ENCODE results near the gene DTX3L. TPM values are rescaled to one million over a fixed set of nuclear protein-coding genes. Genes with fewer than 3 reads are reported as not detected.

The DTX3L gene
- total RNA-seq, 6 donors from 2014 or later: 24.3 to 66.4 (median 51.8) TPM

GRCh38 chr3:122594025-122594424 is 29.9 kb downstream of the DTX3L start:
- ATAC-seq (ENCODE audit: low FRiP score in 2 of 2) (no peak), DNase-seq (no peak)
- Histone ChIP-seq H3K4me1 (no peaks in the 10 kb centered on the region), H3K27me3 (no peaks in the 10 kb centered on the region), H3K36me3 (no peaks in the 10 kb centered on the region), H3K9me3 (no peaks in the 10 kb centered on the region), H3K27ac (no peak overlapping the region), H3K4me3 (no peak overlapping the region)
- TF ChIP-seq EP300 (IDR thresholded peaks at IDR 0.05) (no peak), CTCF (IDR thresholded peaks at IDR 0.05) (no peak), POLR2AphosphoS5 (IDR thresholded peaks at IDR 0.05) (no peak), POLR2A (IDR thresholded peaks at IDR 0.05) (no peak)

- no peaks in the 10 kb centered on the region for H3K27me3 ChIP-seq
- no peak for DNase-seq
- no peak for TF ChIP-seq POLR2A (IDR thresholded peaks at IDR 0.05)
- no peak for TF ChIP-seq POLR2AphosphoS5 (IDR thresholded peaks at IDR 0.05)
- TF ChIP-seq CTCF (IDR thresholded peaks at IDR 0.05): no peak
- no peak for TF ChIP-seq EP300 (IDR thresholded peaks at IDR 0.05)
- no peak for ATAC-seq (ENCODE audit: low FRiP score in 2 of 2)
- H3K36me3 ChIP-seq: no peaks in the 10 kb centered on the region
- no peaks in the 10 kb centered on the region for H3K4me1 ChIP-seq
- WGBS, 2 donors: 75 to 90% methylated on average over 3 of the region's 3 CpGs
- no peaks in the 10 kb centered on the region for H3K9me3 ChIP-seq
- H3K4me3 ChIP-seq: no peak overlapping the region
- H3K27ac ChIP-seq: no peak overlapping the region
Observed at GRCh38 chr3:122598151-122598550, 34.0 kb downstream of the DTX3L start.

GRCh38 chr3:122598556-122598955 is 34.4 kb downstream of the DTX3L start:
- no peak overlapping the region for H3K4me3 ChIP-seq
- no peaks in the 10 kb centered on the region for H3K9me3 ChIP-seq
- WGBS, 2 donors: 67 to 71% methylated on average over 4 of the region's 4 CpGs
- no peaks in the 10 kb centered on the region for H3K36me3 ChIP-seq
- no peak for DNase-seq
- ATAC-seq (ENCODE audit: low FRiP score in 2 of 2): no peak
- H3K27ac ChIP-seq: no peak overlapping the region
- H3K27me3 ChIP-seq: no peaks in the 10 kb centered on the region
- TF ChIP-seq POLR2A (IDR thresholded peaks at IDR 0.05) (no peak), EP300 (IDR thresholded peaks at IDR 0.05) (no peak), CTCF (IDR thresholded peaks at IDR 0.05) (no peak), POLR2AphosphoS5 (IDR thresholded peaks at IDR 0.05) (no peak)
- no peaks in the 10 kb centered on the region for H3K4me1 ChIP-seq

GRCh38 chr3:122602011-122602710 is 38.0 kb downstream of the DTX3L start:
- Histone ChIP-seq H3K27ac (no peak overlapping the region), H3K4me1 (no peaks in the 10 kb centered on the region), H3K36me3 (no peaks in the 10 kb centered on the region), H3K9me3 (no peaks in the 10 kb centered on the region), H3K27me3 (no peaks in the 10 kb centered on the region), H3K4me3 (no peak overlapping the region)
- WGBS, 2 donors: 58 to 59% methylated on average over 5 of the region's 5 CpGs
- TF ChIP-seq EP300 (IDR thresholded peaks at IDR 0.05): no peak
- TF ChIP-seq POLR2A (IDR thresholded peaks at IDR 0.05): no peak
- TF ChIP-seq POLR2AphosphoS5 (IDR thresholded peaks at IDR 0.05): no peak
- TF ChIP-seq CTCF (IDR thresholded peaks at IDR 0.05): no peak
- DNase-seq (no peak), ATAC-seq (ENCODE audit: low FRiP score in 2 of 2) (no peak)

GRCh38 chr3:122603056-122603455 is 38.9 kb downstream of the DTX3L start:
- Histone ChIP-seq H3K4me1 (no peaks in the 10 kb centered on the region), H3K4me3 (no peak overlapping the region), H3K27ac (no peak overlapping the region), H3K9me3 (no peaks in the 10 kb centered on the region), H3K27me3 (no peaks in the 10 kb centered on the region), H3K36me3 (no peaks in the 10 kb centered on the region)
- 82 to 83% methylated on average over 2 of the region's 2 CpGs for WGBS, 2 donors
- no peak for DNase-seq
- TF ChIP-seq CTCF (IDR thresholded peaks at IDR 0.05): no peak
- no peak for TF ChIP-seq EP300 (IDR thresholded peaks at IDR 0.05)
- no peak for TF ChIP-seq POLR2AphosphoS5 (IDR thresholded peaks at IDR 0.05)
- no peak for TF ChIP-seq POLR2A (IDR thresholded peaks at IDR 0.05)
- no peak for ATAC-seq (ENCODE audit: low FRiP score in 2 of 2)
